ENCODE results near the gene KANSL3.

DNA sequence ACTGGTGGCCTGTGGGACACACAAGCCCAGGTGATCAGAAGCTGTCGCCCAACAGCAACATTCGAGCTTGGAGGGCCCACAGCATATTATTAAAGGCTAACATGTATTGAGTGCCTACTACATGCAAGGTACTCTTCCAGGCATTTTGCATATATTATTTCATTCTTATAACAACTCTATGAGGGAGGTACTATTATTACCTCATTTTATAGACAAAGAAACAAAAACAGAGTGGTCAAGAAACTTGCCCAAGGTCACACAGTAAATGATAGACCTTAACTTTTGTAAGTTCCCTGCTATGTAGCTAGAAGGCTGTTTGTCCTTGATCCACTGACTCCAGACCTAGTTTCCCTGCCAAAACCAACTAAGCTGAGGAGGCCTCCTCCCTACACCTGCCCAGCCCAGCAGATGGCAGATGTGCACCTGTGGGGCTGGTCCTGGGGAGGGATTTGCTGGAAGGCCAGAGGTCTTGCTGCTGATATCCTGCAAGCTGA is 35.7 kb downstream of the KANSL3 start:
- TF ChIP-seq, protein P1, sequence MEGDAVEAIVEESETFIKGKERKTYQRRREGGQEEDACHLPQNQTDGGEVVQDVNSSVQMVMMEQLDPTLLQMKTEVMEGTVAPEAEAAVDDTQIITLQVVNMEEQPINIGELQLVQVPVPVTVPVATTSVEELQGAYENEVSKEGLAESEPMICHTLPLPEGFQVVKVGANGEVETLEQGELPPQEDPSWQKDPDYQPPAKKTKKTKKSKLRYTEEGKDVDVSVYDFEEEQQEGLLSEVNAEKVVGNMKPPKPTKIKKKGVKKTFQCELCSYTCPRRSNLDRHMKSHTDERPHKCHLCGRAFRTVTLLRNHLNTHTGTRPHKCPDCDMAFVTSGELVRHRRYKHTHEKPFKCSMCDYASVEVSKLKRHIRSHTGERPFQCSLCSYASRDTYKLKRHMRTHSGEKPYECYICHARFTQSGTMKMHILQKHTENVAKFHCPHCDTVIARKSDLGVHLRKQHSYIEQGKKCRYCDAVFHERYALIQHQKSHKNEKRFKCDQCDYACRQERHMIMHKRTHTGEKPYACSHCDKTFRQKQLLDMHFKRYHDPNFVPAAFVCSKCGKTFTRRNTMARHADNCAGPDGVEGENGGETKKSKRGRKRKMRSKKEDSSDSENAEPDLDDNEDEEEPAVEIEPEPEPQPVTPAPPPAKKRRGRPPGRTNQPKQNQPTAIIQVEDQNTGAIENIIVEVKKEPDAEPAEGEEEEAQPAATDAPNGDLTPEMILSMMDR (IDR thresholded peaks at IDR 0.05): no peak
- no peak for TF ChIP-seq POLR2A (IDR thresholded peaks at IDR 0.05)
